ENCODE data around the gene NOXA1. TPM values are rescaled to one million over a fixed set of nuclear protein-coding genes. Genes with fewer than 3 reads are reported as not detected.

The NOXA1 gene
- total and polyA plus RNA-seq, 9 of the 15 experiments (the other 6 are each of a cell fraction or from before 2014, with no cell fraction given), result 0.07 to 1.2 (median 0.20) TPM; not detected in 4

GRCh38 chr9:137459601-137460362 is 36.6 kb downstream of the NOXA1 start (continued):
- TF ChIP-seq ARID3B (CRISPR knock-in tag; IDR thresholded peaks at IDR 0.05; ENCODE audit: borderline replicate concordance) (no peak), CREB5 (CRISPR knock-in tag; IDR thresholded peaks at IDR 0.05) (no peak), HMBOX1 (IDR thresholded peaks at IDR 0.05) (no peak), NR2C2 (CRISPR knock-in tag; IDR thresholded peaks at IDR 0.05) (no peak), NR2C2 (tag; IDR thresholded peaks at IDR 0.05) (no peak), ZNF280A (IDR thresholded peaks at IDR 0.05; ENCODE audit: low read depth, partially characterized antibody) (no peak), SP2 (IDR thresholded peaks at IDR 0.05; ENCODE audit: extremely low read depth, low read depth, low read length, poor library complexity, severe bottlenecking) (no peak), SP1 (CRISPR knock-in tag; IDR thresholded peaks at IDR 0.05) (peak; percentile 55), NR4A1 (CRISPR knock-in tag; IDR thresholded peaks at IDR 0.05) (no peak), NR4A1 (tag; IDR thresholded peaks at IDR 0.05) (no peak; the same call in 1 of the 2 replicates), SMARCB1 (IDR thresholded peaks at IDR 0.05; ENCODE audit: insufficient read length, low read depth) (no peak), ID3 (CRISPR knock-in tag; IDR thresholded peaks at IDR 0.05) (no peak), ID3 (tag; IDR thresholded peaks at IDR 0.05) (0 out of 2 replicates have a peak, but pooled peaks have one; percentile 24), SRSF3 (IDR thresholded peaks at IDR 0.05; ENCODE audit: insufficient read depth, low read length) (no peak), TFAP4 (CRISPR knock-in tag; IDR thresholded peaks at IDR 0.05; ENCODE audit: borderline replicate concordance) (0 out of 2 replicates have a peak, but pooled peaks have one; percentile 23), FOXK1 (CRISPR knock-in tag; IDR thresholded peaks at IDR 0.05; ENCODE audit: borderline replicate concordance) (0 out of 2 replicates have a peak, but pooled peaks have one; percentile 23), SNRNP70 (optimal IDR thresholded peaks at IDR 0.05; ENCODE audit: low read depth, low read length) (no peak), USF2 (CRISPR knock-in tag; IDR thresholded peaks at IDR 0.05) (no peak)
